ENCODE data around the gene DIS3L2. TPM values are rescaled to one million over a fixed set of nuclear protein-coding genes. Genes with fewer than 3 reads are reported as not detected.

Gene DIS3L2
- total and polyA plus RNA-seq, 2 of the 8 experiments (the other 6 are each of a cell fraction or from before 2014, with no cell fraction given) = 11.5 to 21.6 TPM

- TF ChIP-seq BCL11A (IDR thresholded peaks at IDR 0.05; ENCODE audit: low read depth in 2 of 2, low read length in 2 of 2) (no peak), RXRA (IDR thresholded peaks at IDR 0.05; ENCODE audit: insufficient read depth, low read depth, low read length) (no peak), SP2 (IDR thresholded peaks at IDR 0.05; ENCODE audit: low read length) (no peak), RAD21 (IDR thresholded peaks at IDR 0.05 in 1 of 2, conservative IDR thresholded peaks at IDR 0.05 in 1 of 2; ENCODE audit: low read depth in 2 of 2, low read length in 2 of 2) (no peak), RNF2 (IDR thresholded peaks at IDR 0.05; ENCODE audit: borderline replicate concordance, low read depth, low read length, missing control alignments, poor library complexity, severe bottlenecking) (no peak), NRF1 (IDR thresholded peaks at IDR 0.05; ENCODE audit: low read depth, low read length) (no peak), SP1 (IDR thresholded peaks at IDR 0.05; ENCODE audit: low read depth, low read length) (no peak), CBX8 (IDR thresholded peaks at IDR 0.05; ENCODE audit: borderline replicate concordance, low read depth, low read length) (no peak)
- TF ChIP-seq, protein P1, sequence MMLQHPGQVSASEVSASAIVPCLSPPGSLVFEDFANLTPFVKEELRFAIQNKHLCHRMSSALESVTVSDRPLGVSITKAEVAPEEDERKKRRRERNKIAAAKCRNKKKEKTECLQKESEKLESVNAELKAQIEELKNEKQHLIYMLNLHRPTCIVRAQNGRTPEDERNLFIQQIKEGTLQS (IDR thresholded peaks at IDR 0.05; ENCODE audit: insufficient read depth, low read depth, low read length) = no peak
Measured at GRCh38 chr2:232310121-232310520, 348.6 kb downstream of the DIS3L2 start (continued).

Data from H1 (cell line).